Activated B cell treated with CpG ODN at 0.5 μM for 24 hours (primary cell): ENCODE results near the gene TCHP. TPM values are rescaled to one million over a fixed set of nuclear protein-coding genes. Genes with fewer than 3 reads are reported as not detected.

Experiments used
- ATAC-seq: fragments of 200-7000 bp; cut with Tn5 transposase; one replicate; pipeline ENCODE4 v1.10.0; 2021; ENCODE audit warnings: low read depth, mild to moderate bottlenecking, moderate library complexity
- CTCF ChIA-PET: fragments of 350-600 bp; sonication (Branson Sonifier 250); formaldehyde crosslinking; loops from one replicate; lab custom pipeline; 2021; ENCODE audit warnings: antibody characterized with exemption; lab: Charles Lee
- POLR2A ChIA-PET: fragments of 350-600 bp; sonication (Branson Sonifier 250); formaldehyde crosslinking; loops from one replicate; lab custom pipeline; 2021; ENCODE audit warnings: antibody characterized with exemption; lab: Charles Lee
- DNase-seq: peaks from one replicate; pipeline ENCODE4 v3.0.0; 2022
- H3K27ac Mint-ChIP-seq: one replicate; pipeline ENCODE4 v1.8.0; 2020; ENCODE audit warnings: mixed read lengths
- H3K27me3 Mint-ChIP-seq: one replicate; pipeline ENCODE4 v1.8.0; 2021; ENCODE audit warnings: mixed read lengths
- H3K36me3 Mint-ChIP-seq: one replicate; pipeline ENCODE4 v1.8.0; 2021; ENCODE audit warnings: low read depth, mixed read lengths
- H3K4me1 Mint-ChIP-seq: one replicate; pipeline ENCODE4 v1.8.0; 2021; ENCODE audit warnings: mixed read lengths
- H3K4me3 Mint-ChIP-seq: one replicate; pipeline ENCODE4 v1.8.0; 2020; ENCODE audit warnings: mild to moderate bottlenecking, mixed read lengths
- H3K9me3 Mint-ChIP-seq: one replicate; pipeline ENCODE4 v1.8.0; 2020; ENCODE audit warnings: mixed read lengths
- CTCF ChIP-seq: fragments of 200-600 bp; IDR thresholded peaks from one replicate; pipeline ENCODE4 v1.8.0; 2022; ENCODE audit warnings: antibody characterized with exemption, mild to moderate bottlenecking
- intact Hi-C: fragments of 100-400 bp; cut with micrococcal nuclease; formaldehyde crosslinking; loops from one replicate; pipeline ENCODE4 v1.15.1; 2024
- total RNA-seq: library from RNA; stranded (reverse); gene quantifications from 2 replicates; pipeline ENCODE4 v1.2.3, GENCODE V29; 2022

Gene TCHP
- total RNA-seq, 1 donor from 2014 or later: 28.3 TPM

GRCh38 chr12:109943811-109944210 is 43.7 kb downstream of the TCHP start:
- Mint-ChIP-seq H3K4me1 (peaks cover 24% of the 10 kb centered on the region), H3K27me3 (no peaks in the 10 kb centered on the region), H3K4me3 (no peak overlapping the region), H3K36me3 (peaks cover 54% of the 10 kb centered on the region), H3K27ac (no peak overlapping the region), H3K9me3 (no peaks in the 10 kb centered on the region)
- no peak for DNase-seq
- ChIA-PET POLR2A (no interaction called here), CTCF (no interaction called here)
- ATAC-seq: no peak
- TF ChIP-seq CTCF: no peak
- intact Hi-C loops: no loop called here

- no peak overlapping the region for H3K4me3 Mint-ChIP-seq
- ATAC-seq (no peak), DNase-seq (no peak)
- peaks cover 24% of the 10 kb centered on the region for H3K4me1 Mint-ChIP-seq
- intact Hi-C loops: no loop called here
- no peak for TF ChIP-seq CTCF
- no peaks in the 10 kb centered on the region for H3K9me3 Mint-ChIP-seq
- H3K27ac Mint-ChIP-seq: peak overlapping the region; percentile 4
- ChIA-PET CTCF (interaction anchor here (0.9 kb wide), 1 partner anchor 487 kb away, joined by 3 read pairs; no protein-coding TSS in a partner anchor), POLR2A (interaction anchor here (0.6 kb wide), 1 partner anchor 67 kb away, joined by 3 read pairs; no protein-coding TSS in a partner anchor)
- peaks cover 58% of the 10 kb centered on the region for H3K36me3 Mint-ChIP-seq
- no peaks in the 10 kb centered on the region for H3K27me3 Mint-ChIP-seq
Measured at GRCh38 chr12:109944561-109945359, 44.7 kb downstream of the TCHP start.

GRCh38 chr12:109946505-109946904 is 46.4 kb downstream of the TCHP start:
- peak overlapping the region; percentile 76 for H3K27ac Mint-ChIP-seq
- ChIA-PET POLR2A (no interaction called here), CTCF (no interaction called here)
- intact Hi-C loops: no loop called here
- no peaks in the 10 kb centered on the region for H3K27me3 Mint-ChIP-seq
- H3K9me3 Mint-ChIP-seq: no peaks in the 10 kb centered on the region
- no peak for TF ChIP-seq CTCF
- peaks cover 74% of the 10 kb centered on the region for H3K36me3 Mint-ChIP-seq
- peaks cover 25% of the 10 kb centered on the region for H3K4me1 Mint-ChIP-seq
- ATAC-seq: no peak
- DNase-seq: no peak
- H3K4me3 Mint-ChIP-seq: no peak overlapping the region

GRCh38 chr12:109946913-109947312 is 46.8 kb downstream of the TCHP start:
- Mint-ChIP-seq H3K4me3 (no peak overlapping the region), H3K27me3 (no peaks in the 10 kb centered on the region), H3K4me1 (peaks cover 24% of the 10 kb centered on the region), H3K9me3 (no peaks in the 10 kb centered on the region), H3K27ac (peak overlapping the region; percentile 76), H3K36me3 (peaks cover 78% of the 10 kb centered on the region)
- ChIA-PET CTCF (no interaction called here), POLR2A (no interaction called here)
- intact Hi-C loops: no loop called here
- no peak for ATAC-seq
- no peak for DNase-seq
- no peak for TF ChIP-seq CTCF

GRCh38 chr12:109947521-109947920 is 47.4 kb downstream of the TCHP start:
- H3K4me1 Mint-ChIP-seq: peaks cover 28% of the 10 kb centered on the region
- CTCF ChIA-PET: interaction anchor here (0.7 to 1.4 kb wide), 2 partner anchors 45 to 653 kb away, joined by 3 read pairs; no protein-coding TSS in a partner anchor
- POLR2A ChIA-PET: interaction anchor here (1.0 kb wide), 1 partner anchor 65 kb away, joined by 3 read pairs; no protein-coding TSS in a partner anchor
- H3K4me3 Mint-ChIP-seq: no peak overlapping the region
- H3K27me3 Mint-ChIP-seq: no peaks in the 10 kb centered on the region
- no peak for DNase-seq
- intact Hi-C loops: no loop called here
- TF ChIP-seq CTCF: no peak
- no peak for ATAC-seq
- H3K9me3 Mint-ChIP-seq: no peaks in the 10 kb centered on the region
- H3K36me3 Mint-ChIP-seq: peaks cover 83% of the 10 kb centered on the region
- peak overlapping the region; percentile 76 for H3K27ac Mint-ChIP-seq
